H9 (cell line): ENCODE measurements around the gene HSFX2. TPM values are rescaled to one million over a fixed set of nuclear protein-coding genes. Genes with fewer than 3 reads are reported as not detected.

Source experiments
- DNase-seq: peaks from one replicate; pipeline ENCODE4 v3.0.0-alpha.2; 2017
- H2AFZ ChIP-seq: one replicate; pipeline ENCODE4 v1.6.1; 2013; ENCODE audit warnings: mild to moderate bottlenecking, low read length, control low read depth, moderate library complexity
- H2AK5ac ChIP-seq: 2 replicates; pipeline ENCODE4 v1.6.1; 2013; ENCODE audit warnings: low read length, control low read depth, mixed read lengths; ENCODE audit not compliant: insufficient read length
- H2BK120ac ChIP-seq: one replicate; pipeline ENCODE4 v1.6.1; 2013; ENCODE audit warnings: low read depth, mild to moderate bottlenecking, low read length, control low read depth, inconsistent platforms; ENCODE audit not compliant: poor library complexity, severe bottlenecking
- H2BK12ac ChIP-seq: 2 replicates; pipeline ENCODE4 v1.6.1; 2013; ENCODE audit warnings: low read length, control low read depth, mixed read lengths, low read depth; ENCODE audit not compliant: insufficient read length
- H2BK15ac ChIP-seq: 2 replicates; pipeline ENCODE4 v1.6.1; 2013; ENCODE audit warnings: low read depth, low read length, control low read depth
- H2BK20ac ChIP-seq: one replicate; pipeline ENCODE4 v1.6.1; 2013; ENCODE audit warnings: low read depth, mild to moderate bottlenecking, low read length, control low read depth, inconsistent platforms; ENCODE audit not compliant: poor library complexity, severe bottlenecking
- H2BK5ac ChIP-seq: 2 replicates; pipeline ENCODE4 v1.6.1; 2013; ENCODE audit warnings: low read length, control low read depth, mixed read lengths; ENCODE audit not compliant: insufficient read length
- H3K14ac ChIP-seq: 2 replicates; pipeline ENCODE4 v1.6.1; 2013; ENCODE audit warnings: low read length, control low read depth; ENCODE audit not compliant: insufficient read depth
- H3K18ac ChIP-seq: 2 replicates; pipeline ENCODE4 v1.6.1; 2013; ENCODE audit warnings: low read depth, mild to moderate bottlenecking, mixed read lengths, low read length, control low read depth; ENCODE audit not compliant: insufficient read length
- H3K23ac ChIP-seq: 2 replicates; pipeline ENCODE4 v1.6.1; 2013; ENCODE audit warnings: low read length, control low read depth, mixed read lengths, low read depth; ENCODE audit not compliant: insufficient read length
- H3K23me2 ChIP-seq: 2 replicates; pipeline ENCODE4 v1.6.1; 2013; ENCODE audit warnings: low read depth, mild to moderate bottlenecking, mixed read lengths, low read length, control low read depth; ENCODE audit not compliant: insufficient read length, poor library complexity, severe bottlenecking
- H3K27ac ChIP-seq: 2 replicates; pipeline ENCODE4 v1.5.1; 2013; ENCODE audit warnings: low read length, control low read depth, mixed read lengths, low read depth; ENCODE audit not compliant: insufficient read length
- H3K27me3 ChIP-seq: 2 replicates; pipeline ENCODE4 v1.6.1; 2013; ENCODE audit warnings: low read length, control low read depth, inconsistent platforms; ENCODE audit not compliant: insufficient read depth
- H3K4ac ChIP-seq: 2 replicates; pipeline ENCODE4 v1.6.1; 2013; ENCODE audit warnings: low read depth, mild to moderate bottlenecking, control low read depth, inconsistent platforms, low read length, moderate library complexity
- H3K4me1 ChIP-seq: 2 replicates; pipeline ENCODE4 v1.6.1; 2013; ENCODE audit warnings: low read length, control low read depth, inconsistent platforms; ENCODE audit not compliant: insufficient read depth
- H3K4me2 ChIP-seq: 2 replicates; pipeline ENCODE4 v1.6.1; 2013; ENCODE audit warnings: low read length, control low read depth, mixed read lengths; ENCODE audit not compliant: insufficient read length, insufficient read depth
- H3K56ac ChIP-seq: 2 replicates; pipeline ENCODE4 v1.6.1; 2013; ENCODE audit warnings: low read depth, mild to moderate bottlenecking, mixed read lengths, low read length, control low read depth; ENCODE audit not compliant: insufficient read length
- H3K79me1 ChIP-seq: 2 replicates; pipeline ENCODE4 v1.6.1; 2013; ENCODE audit warnings: low read depth, mild to moderate bottlenecking, moderate library complexity, low read length, control low read depth, inconsistent platforms; ENCODE audit not compliant: insufficient read depth, poor library complexity, severe bottlenecking
- H3K79me2 ChIP-seq: 2 replicates; pipeline ENCODE4 v1.6.1; 2013; ENCODE audit warnings: low read length, control low read depth, inconsistent platforms; ENCODE audit not compliant: insufficient read depth
- H3K9ac ChIP-seq: 2 replicates; pipeline ENCODE4 v1.6.1; 2013; ENCODE audit warnings: low read length, control low read depth, mixed read lengths; ENCODE audit not compliant: insufficient read length; ENCODE audit errors: extremely low read depth
- H3K9me3 ChIP-seq: one replicate; pipeline ENCODE4 v1.6.1; 2013; ENCODE audit warnings: low read depth, low read length, inconsistent platforms; ENCODE audit not compliant: control insufficient read depth
- H3T11ph ChIP-seq: one replicate; pipeline ENCODE4 v1.6.1; 2013; ENCODE audit warnings: mild to moderate bottlenecking, low read length, control low read depth, inconsistent platforms
- H4K20me1 ChIP-seq: one replicate; pipeline ENCODE4 v1.6.1; 2013; ENCODE audit not compliant: control insufficient read depth, insufficient read length, insufficient read depth
- H4K5ac ChIP-seq: 2 replicates; pipeline ENCODE4 v1.6.1; 2013; ENCODE audit warnings: low read depth, mild to moderate bottlenecking, mixed read lengths, low read length, control low read depth; ENCODE audit not compliant: insufficient read length
- H4K8ac ChIP-seq: replicated peaks from 2 replicates; pipeline ENCODE4 v1.6.1; 2013; ENCODE audit warnings: low read length, control low read depth, mixed read lengths, low read depth; ENCODE audit not compliant: insufficient read length
- H4K91ac ChIP-seq: 2 replicates; pipeline ENCODE4 v1.6.1; 2013; ENCODE audit warnings: low read depth, mild to moderate bottlenecking, moderate library complexity, mixed read lengths, low read length, control low read depth; ENCODE audit not compliant: insufficient read length
- H3K27ac Mint-ChIP-seq, 3 experiments: 2 replicates in 2 of 3; 3 replicates in 1 of 3; pipeline ENCODE4 v1.8.0; 2020 to 2021; ENCODE audit warnings: mixed read lengths in 3 of 3, mild to moderate bottlenecking in 1 of 3, moderate library complexity in 1 of 3
- H3K27me3 Mint-ChIP-seq: 2 replicates; pipeline ENCODE4 v1.8.0; 2021; ENCODE audit warnings: low read depth, mild to moderate bottlenecking, moderate library complexity, mixed read lengths
- H3K36me3 Mint-ChIP-seq, 3 experiments: 2 replicates in 2 of 3; 3 replicates in 1 of 3; pipeline ENCODE4 v1.8.0; 2020 to 2021; ENCODE audit warnings: low read depth in 3 of 3, mixed read lengths in 3 of 3; ENCODE audit not compliant: insufficient read depth in 1 of 3
- H3K4me1 Mint-ChIP-seq, 2 experiments: 2 replicates each; pipeline ENCODE4 v1.8.0; 2020; ENCODE audit warnings: mixed read lengths in 2 of 2
- H3K4me3 Mint-ChIP-seq, 2 experiments: 2 replicates in 1 of 2; 3 replicates in 1 of 2; pipeline ENCODE4 v1.8.0; 2020 to 2021; ENCODE audit warnings: mild to moderate bottlenecking in 2 of 2, mixed read lengths in 2 of 2, moderate library complexity in 1 of 2
- H3K9me3 Mint-ChIP-seq, 2 experiments: 2 replicates in 1 of 2; 3 replicates in 1 of 2; pipeline ENCODE4 v1.8.0; 2020; ENCODE audit warnings: mild to moderate bottlenecking in 2 of 2, mixed read lengths in 2 of 2, moderate library complexity in 1 of 2
- CTCF ChIP-seq: fragments of 200-600 bp; sonication (generic); conservative IDR thresholded peaks from 3 replicates; pipeline ENCODE4 v1.8.0; 2021; ENCODE audit warnings: antibody characterized with exemption, mild to moderate bottlenecking
- total RNA-seq: library from RNA; stranded (reverse); gene quantifications from 2 replicates; pipeline ENCODE4 v1.2.1, GENCODE V29; 2021

HSFX2 gene
- total RNA-seq, 1 experiment from 2014 or later = not detected

- peaks cover 19% of the 10 kb centered on the region for H3K27me3 Mint-ChIP-seq
- H3K9me3 Mint-ChIP-seq = peaks cover 61 to 71% of the 10 kb centered on the region in 2 experiments
- Histone ChIP-seq H3K4me1 (no peaks in the 10 kb centered on the region), H4K5ac (no peak overlapping the region), H2BK15ac (no peak overlapping the region), H3K9me3 (peaks cover 30% of the 10 kb centered on the region), H3K14ac (no peak overlapping the region), H3K79me2 (no peaks in the 10 kb centered on the region), H3K4ac (no peak overlapping the region), H3K4me2 (no peak overlapping the region), H2BK5ac (no peak overlapping the region), H4K20me1 (no peaks in the 10 kb centered on the region), H3K27me3 (no peaks in the 10 kb centered on the region), H3K56ac (no peak overlapping the region), H3K23me2 (no peaks in the 10 kb centered on the region), H2BK120ac (no peak overlapping the region), H3K9ac (no peak overlapping the region), H2BK12ac (no peak overlapping the region), H2AK5ac (no peak overlapping the region), H3T11ph (no peak overlapping the region), H4K91ac (no peak overlapping the region), H4K8ac (no peak overlapping the region), H3K18ac (no peak overlapping the region), H3K27ac (no peak overlapping the region), H2AFZ (no peak overlapping the region), H3K23ac (no peak overlapping the region), H2BK20ac (no peak overlapping the region), H3K79me1 (no peaks in the 10 kb centered on the region)
- H3K36me3 Mint-ChIP-seq = no peaks in the 10 kb centered on the region; a peak in 2 of 7 replicates
- H3K27ac Mint-ChIP-seq = no peak overlapping the region
- H3K4me3 Mint-ChIP-seq = no peak overlapping the region
- H3K4me1 Mint-ChIP-seq = no peaks in the 10 kb centered on the region
- no peak for TF ChIP-seq CTCF
- no peak for DNase-seq
Observed at GRCh38 chrX:149638860-149639259, 43.7 kb upstream of the HSFX2 start.
